ENCODE measurements around the gene MYO15B. TPM values are rescaled to one million over a fixed set of nuclear protein-coding genes. Genes with fewer than 3 reads are reported as not detected.
"Not testable (repeated sequence)": the region's sequence is repeated elsewhere in the genome, so short reads cannot be mapped to it uniquely, and the experiment has no call there.

MYO15B gene
- total RNA-seq, 2 experiments from 2014 or later: 24.6 to 29.7 TPM

DNA sequence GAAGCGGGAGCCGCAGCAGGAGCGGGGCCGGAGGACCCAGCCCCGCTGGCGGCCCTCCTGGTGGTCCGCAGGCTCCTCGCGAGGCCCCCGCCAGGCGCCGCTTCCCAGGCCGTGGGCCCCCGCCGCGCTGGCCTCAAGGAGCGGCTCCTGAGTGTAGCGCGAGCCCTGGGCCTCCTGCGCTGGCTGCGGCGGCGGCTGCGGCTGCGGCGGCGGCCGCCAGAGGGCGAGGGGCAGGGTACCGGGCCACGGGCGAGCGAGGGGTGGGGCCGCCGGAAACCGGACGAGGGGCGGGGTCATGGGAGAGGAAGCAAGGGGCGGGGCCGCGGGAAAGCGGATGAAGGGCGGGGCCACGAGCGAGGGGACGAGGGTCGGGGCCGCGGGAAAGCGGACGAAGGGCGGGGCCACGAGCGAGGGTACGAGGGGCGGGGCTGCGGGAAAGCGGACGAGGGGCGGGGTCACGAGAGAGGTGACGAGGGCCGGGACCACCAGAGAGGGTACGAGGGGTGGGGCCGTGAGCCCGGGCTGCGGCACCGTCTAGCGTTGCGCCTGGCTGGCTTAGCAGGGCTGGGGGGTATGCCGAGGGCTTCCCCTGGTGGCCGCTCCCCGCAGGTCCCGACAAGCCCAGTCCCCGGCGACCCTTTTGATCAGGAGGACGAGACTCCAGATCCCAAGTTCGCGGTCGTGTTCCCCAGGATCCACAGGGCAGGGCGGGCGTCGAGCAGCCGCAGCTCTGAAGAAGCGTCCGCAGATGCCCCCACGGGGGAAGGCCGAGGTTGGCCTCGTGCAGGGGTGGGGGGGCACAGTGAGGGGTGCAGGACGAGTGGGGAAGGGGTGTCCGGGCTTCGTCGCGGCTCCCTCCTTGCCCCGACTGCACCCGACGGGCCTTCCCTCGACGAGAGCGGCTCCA, 1.7 kb downstream of the MYO15B start:
- intact Hi-C loops (cut with micrococcal nuclease): loop anchor here (2.0 to 10.0 kb wide), 7 partner anchors 64 to 317 kb away; partner anchors contain the start of genes LLGL2, MIF4GD, SLC25A19 and TMEM94
- H3K4me3 Mint-ChIP-seq: peak overlapping the region; percentile 76

GRCh38 chr17:75589919-75590303, 2.3 kb downstream of the MYO15B start:
- peaks cover 2% of the 10 kb centered on the region for H3K27me3 Mint-ChIP-seq (ENCODE audit: low read depth)
- H3K27ac Mint-ChIP-seq: no peak overlapping the region
- DNase-seq: no peak
- H3K4me3 Mint-ChIP-seq: peak overlapping the region; percentile 27
- CTCF ChIA-PET: interaction anchor here (1.0 to 1.9 kb wide), 3 partner anchors 9 to 160 kb away, joined by 5 to 8 read pairs (median 6); no protein-coding TSS in a partner anchor
- H3K9me3 Mint-ChIP-seq: no peaks in the 10 kb centered on the region
- intact Hi-C loops (cut with micrococcal nuclease): loop anchor here (2.0 to 10.0 kb wide), 7 partner anchors 65 to 318 kb away; partner anchors contain the start of genes LLGL2, MIF4GD, SLC25A19 and TMEM94
- no peaks in the 10 kb centered on the region for H3K36me3 Mint-ChIP-seq (ENCODE audit: low read depth)
- H3K4me1 Mint-ChIP-seq (ENCODE audit: low read depth): peaks cover 2% of the 10 kb centered on the region

More for the DNA sequence above, 1.7 kb downstream of the MYO15B start:
- Mint-ChIP-seq H3K4me1 (ENCODE audit: low read depth) (peaks cover 2% of the 10 kb centered on the region), H3K36me3 (ENCODE audit: low read depth) (no peaks in the 10 kb centered on the region), H3K9me3 (no peaks in the 10 kb centered on the region), H3K27me3 (ENCODE audit: low read depth) (peaks cover 2% of the 10 kb centered on the region), H3K27ac (no peak overlapping the region)
- peak; percentile 98 for DNase-seq
- CTCF ChIA-PET: interaction anchor here (0.6 to 1.9 kb wide), 7 partner anchors 8 to 164 kb away, joined by 3 to 8 read pairs (median 5); no protein-coding TSS in a partner anchor

- no peak overlapping the region for H3K27ac Mint-ChIP-seq
- CTCF ChIA-PET: interaction anchor here (0.6 to 1.9 kb wide), 4 partner anchors 9 to 271 kb away, joined by 3 to 8 read pairs (median 6); no protein-coding TSS in a partner anchor
- DNase-seq: no peak
- peaks cover 2% of the 10 kb centered on the region for H3K27me3 Mint-ChIP-seq (ENCODE audit: low read depth)
- intact Hi-C loops (cut with micrococcal nuclease): no loop called here
- peaks cover 2% of the 10 kb centered on the region for H3K4me1 Mint-ChIP-seq (ENCODE audit: low read depth)
- no peaks in the 10 kb centered on the region for H3K9me3 Mint-ChIP-seq
- H3K36me3 Mint-ChIP-seq (ENCODE audit: low read depth): no peaks in the 10 kb centered on the region
- H3K4me3 Mint-ChIP-seq: peak overlapping the region; percentile 27
Observed at GRCh38 chr17:75590314-75590761, 2.7 kb downstream of the MYO15B start.

- peak overlapping the region; percentile 1 for H3K4me3 Mint-ChIP-seq
- DNase-seq: no peak
- peaks cover 2% of the 10 kb centered on the region for H3K4me1 Mint-ChIP-seq (ENCODE audit: low read depth)
- H3K27ac Mint-ChIP-seq: no peak overlapping the region
- peaks cover 2% of the 10 kb centered on the region for H3K27me3 Mint-ChIP-seq (ENCODE audit: low read depth)
- CTCF ChIA-PET: interaction anchor here (0.6 to 1.9 kb wide), 3 partner anchors 10 to 270 kb away, joined by 3 to 8 read pairs (median 6); no protein-coding TSS in a partner anchor
- H3K36me3 Mint-ChIP-seq (ENCODE audit: low read depth): no peaks in the 10 kb centered on the region
- no peaks in the 10 kb centered on the region for H3K9me3 Mint-ChIP-seq
- intact Hi-C loops (cut with micrococcal nuclease): no loop called here
Observed at GRCh38 chr17:75590849-75591721, 3.5 kb downstream of the MYO15B start.

DNA sequence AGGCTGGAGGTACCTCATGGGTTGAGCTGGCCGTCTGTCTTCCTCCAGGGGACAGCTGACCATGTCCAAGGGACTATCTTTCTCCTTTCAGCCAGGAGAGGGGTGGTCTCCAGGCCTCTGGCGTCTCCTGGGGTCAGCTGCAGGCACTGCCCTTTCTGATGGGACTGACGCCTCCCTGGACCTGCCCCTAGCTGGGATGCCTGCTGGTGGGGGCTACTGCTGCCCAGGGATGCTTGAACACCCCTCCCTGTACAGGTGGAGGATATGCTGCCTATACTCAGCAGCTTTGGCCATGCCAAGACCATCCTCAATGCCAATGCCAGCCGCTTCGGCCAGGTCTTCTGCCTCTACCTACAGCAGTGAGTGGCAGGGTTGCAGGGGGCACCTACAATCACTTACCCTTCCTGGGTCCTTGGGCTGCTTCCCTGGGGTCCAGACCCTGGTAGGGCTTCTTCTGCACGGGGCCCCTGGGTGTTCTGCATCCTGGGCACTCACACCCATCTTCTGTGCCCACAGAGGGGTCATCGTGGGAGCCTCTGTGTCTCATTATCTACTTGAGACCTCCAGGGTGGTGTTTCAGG, 4.2 kb downstream of the MYO15B start:
- H3K27me3 Mint-ChIP-seq (ENCODE audit: low read depth): no peaks in the 10 kb centered on the region
- CTCF ChIA-PET: no interaction called here
- H3K36me3 Mint-ChIP-seq (ENCODE audit: low read depth): no peaks in the 10 kb centered on the region
- intact Hi-C loops (cut with micrococcal nuclease): no loop called here
- DNase-seq: no peak
- H3K4me3 Mint-ChIP-seq: no peak overlapping the region
- H3K9me3 Mint-ChIP-seq: no peaks in the 10 kb centered on the region
- peaks cover 2% of the 10 kb centered on the region for H3K4me1 Mint-ChIP-seq (ENCODE audit: low read depth)
- H3K27ac Mint-ChIP-seq: no peak overlapping the region

DNA sequence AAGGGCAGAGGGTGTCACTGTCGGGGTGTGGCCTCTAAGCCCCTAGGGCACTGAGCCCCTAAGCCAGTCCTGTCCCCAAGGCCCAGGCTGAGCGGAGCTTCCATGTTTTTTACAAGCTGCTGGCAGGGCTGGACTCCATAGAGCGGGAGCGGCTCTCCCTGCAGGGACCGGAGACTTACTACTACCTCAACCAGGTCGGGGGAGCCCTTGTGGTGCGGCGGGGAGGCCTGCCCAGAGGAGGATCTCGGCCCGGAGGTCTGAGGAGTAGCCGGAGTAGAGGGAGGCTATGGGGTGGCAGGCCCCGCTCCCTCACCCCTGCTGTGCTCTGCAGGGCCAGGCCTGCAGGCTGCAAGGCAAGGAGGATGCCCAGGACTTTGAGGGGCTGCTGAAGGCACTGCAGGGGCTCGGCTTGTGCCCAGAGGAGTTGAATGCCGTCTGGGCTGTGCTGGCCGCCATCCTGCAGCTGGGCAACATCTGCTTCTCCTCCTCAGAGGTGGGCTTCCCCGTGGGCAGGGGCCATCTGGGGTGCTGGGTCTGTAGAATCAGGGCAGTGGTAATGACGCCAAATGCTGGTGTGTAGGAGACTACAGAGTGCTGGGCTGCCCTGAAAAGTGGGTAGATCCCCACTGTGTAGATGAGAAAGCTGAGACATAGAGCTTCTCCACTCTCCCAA, 4.9 kb downstream of the MYO15B start:
- Mint-ChIP-seq H3K4me3 (no peak overlapping the region), H3K9me3 (no peaks in the 10 kb centered on the region), H3K36me3 (ENCODE audit: low read depth) (no peaks in the 10 kb centered on the region), H3K27ac (no peak overlapping the region), H3K27me3 (ENCODE audit: low read depth) (no peaks in the 10 kb centered on the region), H3K4me1 (ENCODE audit: low read depth) (peaks cover under 1% of the 10 kb centered on the region)
- CTCF ChIA-PET: interaction anchor here (1.0 kb wide), 1 partner anchor 9 kb away, joined by 6 read pairs; no protein-coding TSS in a partner anchor
- intact Hi-C loops (cut with micrococcal nuclease): no loop called here
- DNase-seq: no peak

- CTCF ChIA-PET: interaction anchor here (1.0 kb wide), 1 partner anchor 8 kb away, joined by 6 read pairs; no protein-coding TSS in a partner anchor
- H3K4me3 Mint-ChIP-seq: not testable (repeated sequence)
Observed at GRCh38 chr17:75593430-75593829, 5.8 kb downstream of the MYO15B start.

DNA sequence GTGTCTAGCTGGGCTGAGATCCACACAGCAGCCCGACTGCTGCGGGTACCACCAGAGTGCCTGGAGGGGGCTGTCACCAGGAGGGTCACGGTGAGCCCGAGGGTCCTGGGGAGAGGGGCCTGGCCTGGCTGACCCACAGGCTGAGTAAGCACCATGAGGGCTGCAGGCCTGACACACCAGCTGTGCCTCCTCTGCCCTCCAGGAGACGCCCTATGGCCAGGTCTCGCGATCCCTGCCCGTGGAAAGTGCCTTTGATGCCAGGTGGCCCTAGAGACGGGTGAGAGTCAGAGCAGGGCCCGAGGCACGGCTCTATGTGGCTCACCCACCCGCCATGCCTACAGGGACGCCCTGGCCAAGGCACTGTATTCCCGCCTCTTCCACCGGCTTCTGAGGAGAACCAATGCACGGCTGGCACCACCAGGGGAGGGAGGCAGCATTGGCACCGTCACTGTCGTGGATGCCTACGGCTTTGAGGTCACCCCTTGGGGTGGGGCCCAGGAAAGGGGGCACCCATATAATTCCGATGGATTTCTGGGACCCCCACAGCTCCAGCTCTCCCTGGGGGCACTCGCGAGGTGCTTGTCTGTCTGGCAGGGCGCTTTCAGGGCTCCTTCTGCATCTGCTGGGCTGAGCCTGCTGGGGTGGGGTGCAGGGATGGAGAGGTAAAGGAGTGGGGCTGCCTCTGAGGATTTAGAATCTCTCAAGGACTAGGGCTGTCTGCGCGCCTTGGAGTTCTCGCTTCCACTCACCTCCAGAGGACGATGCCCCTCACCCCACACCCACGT, 7.1 kb downstream of the MYO15B start:
- Mint-ChIP-seq H3K9me3 (no peaks in the 10 kb centered on the region), H3K4me3 (no peak overlapping the region), H3K4me1 (ENCODE audit: low read depth) (no peaks in the 10 kb centered on the region), H3K36me3 (ENCODE audit: low read depth) (no peaks in the 10 kb centered on the region), H3K27me3 (ENCODE audit: low read depth) (no peaks in the 10 kb centered on the region), H3K27ac (no peak overlapping the region)
- CTCF ChIA-PET: no interaction called here
- intact Hi-C loops (cut with micrococcal nuclease): no loop called here
- DNase-seq: no peak

More at GRCh38 chr17:75593430-75593829, 5.8 kb downstream of the MYO15B start:
- H3K27ac Mint-ChIP-seq; H3K9me3 Mint-ChIP-seq; intact Hi-C loops (cut with micrococcal nuclease); H3K36me3 Mint-ChIP-seq (ENCODE audit: low read depth); DNase-seq; H3K27me3 Mint-ChIP-seq (ENCODE audit: low read depth); H3K4me1 Mint-ChIP-seq (ENCODE audit: low read depth): not testable (repeated sequence)

DNA sequence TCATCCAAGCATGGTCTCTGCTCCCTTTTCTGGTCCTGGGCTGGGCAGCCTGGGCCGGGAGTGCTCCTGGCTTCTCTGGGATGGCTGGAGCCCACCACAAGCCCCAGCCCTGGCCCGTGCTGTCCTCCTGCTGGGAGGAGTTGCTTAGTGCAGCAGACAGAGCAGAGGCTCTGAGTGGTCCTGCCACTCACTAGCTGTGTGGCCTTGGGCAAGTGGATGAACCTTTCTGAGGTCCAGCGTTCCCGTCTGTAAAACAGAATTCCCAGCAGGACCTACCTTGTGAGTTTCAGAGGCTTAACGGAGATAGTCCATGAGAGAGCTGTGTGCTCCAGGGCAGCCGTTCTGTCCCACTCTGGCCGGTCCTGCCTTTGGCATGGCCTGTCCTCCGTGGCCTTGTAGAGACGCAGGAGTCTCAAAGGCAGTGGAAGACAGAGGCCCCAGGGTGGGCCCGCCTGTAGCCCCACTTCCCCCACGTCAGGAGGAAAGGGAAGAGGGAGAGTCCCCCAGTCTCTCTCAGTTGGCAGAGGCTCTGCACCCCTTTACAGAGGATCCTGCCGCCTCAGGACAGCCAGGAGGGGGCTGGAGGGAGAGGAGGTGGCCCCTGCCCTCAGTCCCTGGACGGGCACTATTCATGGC, 7.8 kb downstream of the MYO15B start:
- no peaks in the 10 kb centered on the region for H3K9me3 Mint-ChIP-seq
- H3K27me3 Mint-ChIP-seq (ENCODE audit: low read depth): no peaks in the 10 kb centered on the region
- intact Hi-C loops (cut with micrococcal nuclease): no loop called here
- no peaks in the 10 kb centered on the region for H3K4me1 Mint-ChIP-seq (ENCODE audit: low read depth)
- no peaks in the 10 kb centered on the region for H3K36me3 Mint-ChIP-seq (ENCODE audit: low read depth)
- CTCF ChIA-PET: no interaction called here
- H3K4me3 Mint-ChIP-seq: no peak overlapping the region
- H3K27ac Mint-ChIP-seq: no peak overlapping the region
- DNase-seq: no peak

DNA sequence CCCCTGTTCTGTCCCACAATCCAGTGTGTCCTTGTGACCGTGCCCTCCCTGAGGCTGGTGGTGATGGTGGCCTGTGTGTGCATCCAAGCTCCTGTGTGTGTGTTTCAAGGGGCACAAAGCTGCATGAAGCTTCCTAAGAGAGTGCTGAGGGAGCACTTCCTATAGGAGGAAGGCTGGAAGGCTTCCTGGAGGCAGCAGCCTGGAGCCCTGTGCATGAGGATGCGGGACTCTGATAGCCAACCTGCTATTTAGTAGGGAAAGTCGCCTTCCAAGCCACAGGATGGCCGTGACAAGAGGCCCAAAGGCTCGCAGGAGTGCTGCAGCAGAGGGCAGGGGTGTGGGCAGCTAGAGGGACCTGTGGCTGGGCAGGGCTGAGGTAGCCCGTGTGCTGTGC, 8.3 kb downstream of the MYO15B start:
- Mint-ChIP-seq H3K36me3 (ENCODE audit: low read depth) (no peaks in the 10 kb centered on the region), H3K27me3 (ENCODE audit: low read depth) (no peaks in the 10 kb centered on the region), H3K4me3 (no peak overlapping the region), H3K27ac (no peak overlapping the region), H3K9me3 (no peaks in the 10 kb centered on the region), H3K4me1 (ENCODE audit: low read depth) (no peaks in the 10 kb centered on the region)
- no peak for DNase-seq
- CTCF ChIA-PET: no interaction called here
- intact Hi-C loops (cut with micrococcal nuclease): no loop called here

Measured in activated naive CD4-positive, alpha-beta T cell treated with anti-CD3 and anti-CD28 coated beads for 36 hours (primary cell).